DOHH2 (cell line): ENCODE results near the gene UBE2Z.

ENCODE experiments used
- H3F3A ChIP-seq: fragments of 200-600 bp; sonication (generic), shearing (Covaris generic); 2 replicates; pipeline ENCODE4 v1.6.0; 2016; ENCODE audit warnings: antibody characterized with exemption, mild to moderate bottlenecking; ENCODE audit not compliant: control insufficient read depth, insufficient read depth
- H3K27ac ChIP-seq: fragments of 200-600 bp; sonication (generic); 2 replicates; pipeline ENCODE4 v1.5.1; 2014; ENCODE audit warnings: low read depth, mild to moderate bottlenecking, low read length, moderate library complexity
- H3K27me3 ChIP-seq: fragments of 200-600 bp; sonication (generic); 2 replicates; pipeline ENCODE4 v1.6.1; 2014; ENCODE audit warnings: mild to moderate bottlenecking, low read length, mixed read lengths; ENCODE audit not compliant: control insufficient read depth
- H3K36me3 ChIP-seq: fragments of 200-600 bp; sonication (generic); 2 replicates; pipeline ENCODE4 v1.6.1; 2014; ENCODE audit warnings: mild to moderate bottlenecking, low read length, moderate library complexity, mixed read lengths; ENCODE audit not compliant: control insufficient read depth
- H3K4me1 ChIP-seq: fragments of 200-600 bp; sonication (generic); 2 replicates; pipeline ENCODE4 v1.6.1; 2014; ENCODE audit warnings: mild to moderate bottlenecking, low read length, mixed read lengths; ENCODE audit not compliant: control insufficient read depth
- H3K4me2 ChIP-seq: fragments of 200-600 bp; sonication (generic); 2 replicates; pipeline ENCODE4 v1.6.0; 2014; ENCODE audit warnings: mild to moderate bottlenecking, low read length, moderate library complexity
- H3K4me3 ChIP-seq: fragments of 200-600 bp; sonication (generic); 2 replicates; pipeline ENCODE4 v1.5.1; 2014; ENCODE audit warnings: mild to moderate bottlenecking, low read length, mixed read lengths
- H3K79me2 ChIP-seq: fragments of 200-600 bp; sonication (generic); 2 replicates; pipeline ENCODE4 v1.6.1; 2014; ENCODE audit warnings: mild to moderate bottlenecking, low read length, mixed read lengths; ENCODE audit not compliant: control insufficient read depth
- H3K9me2 ChIP-seq: fragments of 200-600 bp; sonication (generic); replicated peaks from 2 replicates; pipeline ENCODE4 v1.6.1; 2014; ENCODE audit warnings: mild to moderate bottlenecking, low read length, mixed read lengths; ENCODE audit not compliant: control insufficient read depth
- H3K9me3 ChIP-seq: fragments of 200-600 bp; sonication (generic); 2 replicates; pipeline ENCODE4 v1.6.1; 2014; ENCODE audit warnings: antibody characterized with exemption, low read length, mixed read lengths; ENCODE audit not compliant: control insufficient read depth, insufficient read depth
- H4K20me1 ChIP-seq: fragments of 200-600 bp; sonication (generic); 2 replicates; pipeline ENCODE4 v1.6.0; 2014; ENCODE audit warnings: low read depth, mild to moderate bottlenecking, antibody characterized with exemption, low read length, moderate library complexity; ENCODE audit not compliant: control insufficient read depth, insufficient read depth
- CTCF ChIP-seq: fragments of 200-600 bp; sonication (generic); IDR thresholded peaks from one replicate; pipeline ENCODE4 v1.5.1; 2014; ENCODE audit warnings: antibody characterized with exemption, mild to moderate bottlenecking, low read depth, low read length; ENCODE audit not compliant: poor library complexity, severe bottlenecking
- EZH2phosphoT487 ChIP-seq: fragments of 200-600 bp; sonication (generic); IDR thresholded peaks from 2 replicates; pipeline ENCODE4 v1.6.1; 2017; ENCODE audit warnings: borderline replicate concordance, mild to moderate bottlenecking, antibody characterized with exemption, low read length, moderate library complexity, mixed read lengths

The UBE2Z gene

GRCh38 chr17:48894886-48895285 lies 13.3 kb upstream of the UBE2Z start:
- H3K27ac ChIP-seq: no peak overlapping the region
- peaks cover 16% of the 10 kb centered on the region for H3K4me1 ChIP-seq
- H3K27me3 ChIP-seq: no peaks in the 10 kb centered on the region
- no peaks in the 10 kb centered on the region for H4K20me1 ChIP-seq
- H3K4me3 ChIP-seq: no peak overlapping the region
- peaks cover 9% of the 10 kb centered on the region for H3F3A ChIP-seq
- TF ChIP-seq CTCF (no peak), EZH2phosphoT487 (no peak)
- H3K4me2 ChIP-seq: no peak overlapping the region
- H3K9me3 ChIP-seq: no peaks in the 10 kb centered on the region
- peaks cover 33% of the 10 kb centered on the region for H3K79me2 ChIP-seq
- peaks cover 55% of the 10 kb centered on the region for H3K36me3 ChIP-seq
- no peaks in the 10 kb centered on the region for H3K9me2 ChIP-seq

DNA sequence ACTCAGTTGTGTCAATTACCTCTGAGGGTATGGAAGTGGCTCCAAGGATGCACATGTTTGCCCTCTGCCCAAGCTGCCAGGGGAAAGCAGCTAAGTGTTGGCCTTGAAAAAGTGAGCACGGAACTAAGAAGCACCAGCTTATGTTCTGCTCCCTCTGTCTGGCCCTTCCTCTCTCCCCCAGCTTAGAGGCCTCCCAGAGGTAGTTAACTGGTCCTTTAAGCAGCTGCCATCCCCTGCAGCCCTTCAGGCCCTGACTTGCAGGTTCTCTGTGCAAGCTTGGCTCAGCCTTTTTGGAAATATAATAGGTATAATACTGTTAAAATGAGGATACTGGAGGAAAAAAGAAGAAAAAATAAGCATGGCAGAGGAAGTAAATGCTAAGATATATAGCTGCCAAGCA lies 7.0 kb upstream of the UBE2Z start:
- no peaks in the 10 kb centered on the region for H3K9me3 ChIP-seq
- peaks cover 16% of the 10 kb centered on the region for H3F3A ChIP-seq
- no peak for TF ChIP-seq EZH2phosphoT487
- no peak for TF ChIP-seq CTCF
- no peaks in the 10 kb centered on the region for H4K20me1 ChIP-seq
- no peak overlapping the region for H3K4me2 ChIP-seq
- no peaks in the 10 kb centered on the region for H3K79me2 ChIP-seq
- peaks cover 21% of the 10 kb centered on the region for H3K36me3 ChIP-seq
- H3K27me3 ChIP-seq: no peaks in the 10 kb centered on the region
- H3K4me1 ChIP-seq: no peaks in the 10 kb centered on the region
- H3K27ac ChIP-seq: no peak overlapping the region
- no peak overlapping the region for H3K4me3 ChIP-seq
- no peaks in the 10 kb centered on the region for H3K9me2 ChIP-seq

- no peak overlapping the region for H3K4me2 ChIP-seq
- H3K9me2 ChIP-seq: no peaks in the 10 kb centered on the region
- peaks cover 16% of the 10 kb centered on the region for H3K79me2 ChIP-seq
- peaks cover 16% of the 10 kb centered on the region for H3F3A ChIP-seq
- H4K20me1 ChIP-seq: no peaks in the 10 kb centered on the region
- no peak overlapping the region for H3K27ac ChIP-seq
- H3K4me1 ChIP-seq: peaks cover 4% of the 10 kb centered on the region
- no peaks in the 10 kb centered on the region for H3K27me3 ChIP-seq
- no peaks in the 10 kb centered on the region for H3K9me3 ChIP-seq
- no peak overlapping the region for H3K4me3 ChIP-seq
- peaks cover 1% of the 10 kb centered on the region for H3K36me3 ChIP-seq
- TF ChIP-seq EZH2phosphoT487 (no peak), CTCF (no peak)
Observed at GRCh38 chr17:48903401-48903800, 4.8 kb upstream of the UBE2Z start.

DNA sequence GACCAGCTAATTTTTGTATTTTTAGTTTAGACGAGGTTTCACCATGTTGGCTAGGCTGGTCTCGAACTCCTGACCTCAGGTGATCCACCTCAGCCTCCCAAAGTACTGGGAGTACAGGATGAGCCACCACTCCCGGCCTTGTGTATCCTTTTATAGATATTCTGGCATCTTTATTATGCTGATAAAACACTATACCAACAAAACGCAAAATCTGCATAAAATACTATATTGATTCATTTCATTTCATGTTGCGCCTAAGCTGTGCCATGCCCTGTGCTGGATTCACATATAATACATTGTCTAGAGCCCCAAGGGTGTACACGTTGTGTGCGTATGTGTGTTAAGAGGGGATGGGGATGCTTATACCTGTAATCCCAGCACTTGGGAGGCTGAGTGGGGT lies 3.8 kb upstream of the UBE2Z start:
- Histone ChIP-seq H3K36me3 (peaks cover 4% of the 10 kb centered on the region), H4K20me1 (peaks cover 4% of the 10 kb centered on the region), H3K4me3 (no peak overlapping the region), H3F3A (peaks cover 16% of the 10 kb centered on the region), H3K4me1 (peaks cover 6% of the 10 kb centered on the region), H3K9me2 (no peaks in the 10 kb centered on the region), H3K27ac (no peak overlapping the region), H3K79me2 (peaks cover 27% of the 10 kb centered on the region), H3K27me3 (no peaks in the 10 kb centered on the region), H3K4me2 (no peak overlapping the region), H3K9me3 (no peaks in the 10 kb centered on the region)
- TF ChIP-seq EZH2phosphoT487 (no peak), CTCF (no peak)
